ENCODE data around the gene CD44. TPM values are rescaled to one million over a fixed set of nuclear protein-coding genes. Genes with fewer than 3 reads are reported as not detected.

CD44 gene
- total and polyA plus RNA-seq, 10 of the 15 experiments (the other 5 are each of a cell fraction or from before 2014, with no cell fraction given) = 57.1 to 293 (median 120) TPM

DNA sequence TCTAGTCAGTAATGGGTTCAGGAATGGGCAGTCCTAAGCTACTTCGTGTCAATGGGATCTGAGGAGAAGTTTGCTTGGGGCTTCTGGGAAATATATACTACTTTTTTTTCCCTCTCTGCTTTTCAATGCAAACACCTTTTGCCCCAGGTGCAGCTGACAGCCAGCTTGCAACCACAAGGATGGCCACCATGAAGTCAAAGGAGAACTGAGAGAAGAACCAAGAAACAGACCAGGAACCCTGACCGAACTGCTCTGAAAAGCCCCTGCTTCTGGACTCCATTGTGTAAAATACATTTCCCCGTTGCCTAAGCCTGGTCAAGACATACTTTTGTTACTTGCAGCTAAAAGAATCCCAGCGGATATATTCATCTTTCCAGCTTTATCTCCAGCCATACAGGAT is 20.1 kb upstream of the CD44 start (continued):
- peak; percentile 67; the same call in 1 of the 2 replicates for TF ChIP-seq RELB (IDR thresholded peaks at IDR 0.05; ENCODE audit: low read depth)
- TF ChIP-seq CBFB (IDR thresholded peaks at IDR 0.05; ENCODE audit: low read depth) = 0 out of 2 replicates have a peak, but pooled peaks have one; percentile 67
- peak; percentile 62 to 63 for TF ChIP-seq IKZF2 (IDR thresholded peaks at IDR 0.05)
- peak; percentile 62 for TF ChIP-seq BCL3 (IDR thresholded peaks at IDR 0.05; ENCODE audit: borderline replicate concordance, insufficient read depth, low read depth, low read length, poor library complexity, severe bottlenecking)
- TF ChIP-seq, protein P1, sequence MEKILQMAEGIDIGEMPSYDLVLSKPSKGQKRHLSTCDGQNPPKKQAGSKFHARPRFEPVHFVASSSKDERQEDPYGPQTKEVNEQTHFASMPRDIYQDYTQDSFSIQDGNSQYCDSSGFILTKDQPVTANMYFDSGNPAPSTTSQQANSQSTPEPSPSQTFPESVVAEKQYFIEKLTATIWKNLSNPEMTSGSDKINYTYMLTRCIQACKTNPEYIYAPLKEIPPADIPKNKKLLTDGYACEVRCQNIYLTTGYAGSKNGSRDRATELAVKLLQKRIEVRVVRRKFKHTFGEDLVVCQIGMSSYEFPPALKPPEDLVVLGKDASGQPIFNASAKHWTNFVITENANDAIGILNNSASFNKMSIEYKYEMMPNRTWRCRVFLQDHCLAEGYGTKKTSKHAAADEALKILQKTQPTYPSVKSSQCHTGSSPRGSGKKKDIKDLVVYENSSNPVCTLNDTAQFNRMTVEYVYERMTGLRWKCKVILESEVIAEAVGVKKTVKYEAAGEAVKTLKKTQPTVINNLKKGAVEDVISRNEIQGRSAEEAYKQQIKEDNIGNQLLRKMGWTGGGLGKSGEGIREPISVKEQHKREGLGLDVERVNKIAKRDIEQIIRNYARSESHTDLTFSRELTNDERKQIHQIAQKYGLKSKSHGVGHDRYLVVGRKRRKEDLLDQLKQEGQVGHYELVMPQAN (conservative IDR thresholded peaks at IDR 0.05) = no peak
- TF ChIP-seq LARP7 (IDR thresholded peaks at IDR 0.05) = no peak
- peak; percentile 53; the same call in 1 of the 2 replicates for TF ChIP-seq MTA2 (IDR thresholded peaks at IDR 0.05; ENCODE audit: low read depth)
- peak; percentile 68; the same call in 2 of the 3 replicates for TF ChIP-seq POU2F2 (IDR thresholded peaks at IDR 0.05; ENCODE audit: borderline replicate concordance, low read depth, low read length)
- TF ChIP-seq SPI1 (IDR thresholded peaks at IDR 0.05; ENCODE audit: borderline replicate concordance, insufficient read depth, low read depth, low read length) = peak; percentile 96
- TF ChIP-seq USF2 (IDR thresholded peaks at IDR 0.05; ENCODE audit: borderline replicate concordance, low read depth, low read length) = no peak
- no peak for TF ChIP-seq YBX1 (IDR thresholded peaks at IDR 0.05)
- TF ChIP-seq RUNX3 (IDR thresholded peaks at IDR 0.05; ENCODE audit: low read length) = peak; percentile 97
- TF ChIP-seq NR2F1 (conservative IDR thresholded peaks at IDR 0.05) = peak; percentile 25; the same call in 1 of the 2 replicates
- peak; percentile 97 for TF ChIP-seq TCF3 (IDR thresholded peaks at IDR 0.05; ENCODE audit: borderline replicate concordance, insufficient read depth, low read depth, low read length)
- TF ChIP-seq BHLHE40 (IDR thresholded peaks at IDR 0.05; ENCODE audit: borderline replicate concordance in 1 of 2, low read depth in 2 of 2, low read length in 1 of 2) = peak; percentile 30 to 31; a peak in 1 of 4 replicates
- TF ChIP-seq FOXM1 (IDR thresholded peaks at IDR 0.05; ENCODE audit: low read depth, low read length) = peak; percentile 87
- no peak for TF ChIP-seq HSF1 (IDR thresholded peaks at IDR 0.05; ENCODE audit: low read depth, low read length)
- TF ChIP-seq CREB1 (IDR thresholded peaks at IDR 0.05; ENCODE audit: low read depth) = peak; percentile 53; the same call in 1 of the 2 replicates
- TF ChIP-seq, protein P2, sequence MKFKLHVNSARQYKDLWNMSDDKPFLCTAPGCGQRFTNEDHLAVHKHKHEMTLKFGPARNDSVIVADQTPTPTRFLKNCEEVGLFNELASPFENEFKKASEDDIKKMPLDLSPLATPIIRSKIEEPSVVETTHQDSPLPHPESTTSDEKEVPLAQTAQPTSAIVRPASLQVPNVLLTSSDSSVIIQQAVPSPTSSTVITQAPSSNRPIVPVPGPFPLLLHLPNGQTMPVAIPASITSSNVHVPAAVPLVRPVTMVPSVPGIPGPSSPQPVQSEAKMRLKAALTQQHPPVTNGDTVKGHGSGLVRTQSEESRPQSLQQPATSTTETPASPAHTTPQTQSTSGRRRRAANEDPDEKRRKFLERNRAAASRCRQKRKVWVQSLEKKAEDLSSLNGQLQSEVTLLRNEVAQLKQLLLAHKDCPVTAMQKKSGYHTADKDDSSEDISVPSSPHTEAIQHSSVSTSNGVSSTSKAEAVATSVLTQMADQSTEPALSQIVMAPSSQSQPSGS (IDR thresholded peaks at IDR 0.05; ENCODE audit: low read length) = peak; percentile 87; the same call in 1 of the 2 replicates
- TF ChIP-seq JUNB (IDR thresholded peaks at IDR 0.05) = peak; percentile 63
- no peak for TF ChIP-seq HDGF (IDR thresholded peaks at IDR 0.05)
- TF ChIP-seq NFIC (IDR thresholded peaks at IDR 0.05; ENCODE audit: low read depth, low read length) = peak; percentile 93

All from GM12878 (cell line).